ENCODE data around the gene HAT1.

DNA sequence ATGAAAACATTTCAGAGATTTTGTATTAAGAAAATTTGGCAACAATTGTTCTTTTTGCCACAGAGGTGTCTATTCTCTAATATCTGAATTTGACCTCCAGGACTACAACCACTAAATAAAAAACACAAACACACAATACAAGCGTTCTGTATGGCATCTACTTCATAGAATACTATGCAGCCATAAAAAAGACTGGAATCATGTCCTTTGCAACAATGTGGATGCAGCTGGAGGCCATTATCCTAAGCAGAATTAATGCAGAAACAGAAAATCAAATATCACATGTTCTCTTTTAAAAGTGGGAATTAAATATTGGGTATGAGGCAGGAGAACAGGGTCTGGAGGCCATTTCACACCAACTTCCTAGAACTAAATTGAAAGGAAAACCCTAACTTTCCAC is 47.7 kb upstream of the HAT1 start:
- TF ChIP-seq, protein P1, sequence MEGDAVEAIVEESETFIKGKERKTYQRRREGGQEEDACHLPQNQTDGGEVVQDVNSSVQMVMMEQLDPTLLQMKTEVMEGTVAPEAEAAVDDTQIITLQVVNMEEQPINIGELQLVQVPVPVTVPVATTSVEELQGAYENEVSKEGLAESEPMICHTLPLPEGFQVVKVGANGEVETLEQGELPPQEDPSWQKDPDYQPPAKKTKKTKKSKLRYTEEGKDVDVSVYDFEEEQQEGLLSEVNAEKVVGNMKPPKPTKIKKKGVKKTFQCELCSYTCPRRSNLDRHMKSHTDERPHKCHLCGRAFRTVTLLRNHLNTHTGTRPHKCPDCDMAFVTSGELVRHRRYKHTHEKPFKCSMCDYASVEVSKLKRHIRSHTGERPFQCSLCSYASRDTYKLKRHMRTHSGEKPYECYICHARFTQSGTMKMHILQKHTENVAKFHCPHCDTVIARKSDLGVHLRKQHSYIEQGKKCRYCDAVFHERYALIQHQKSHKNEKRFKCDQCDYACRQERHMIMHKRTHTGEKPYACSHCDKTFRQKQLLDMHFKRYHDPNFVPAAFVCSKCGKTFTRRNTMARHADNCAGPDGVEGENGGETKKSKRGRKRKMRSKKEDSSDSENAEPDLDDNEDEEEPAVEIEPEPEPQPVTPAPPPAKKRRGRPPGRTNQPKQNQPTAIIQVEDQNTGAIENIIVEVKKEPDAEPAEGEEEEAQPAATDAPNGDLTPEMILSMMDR (conservative IDR thresholded peaks at IDR 0.05; ENCODE audit: low read depth, low read length), result no peak
- no peak for TF ChIP-seq EZH2 (IDR thresholded peaks at IDR 0.05; ENCODE audit: low read length, unreplicated experiment)
- no peak for TF ChIP-seq EZH2phosphoT487 (IDR thresholded peaks at IDR 0.05; ENCODE audit: borderline replicate concordance, low read length)

All from PC-3 (cell line).